HepG2 (cell line): ENCODE results near the gene SPAG7. TPM values are rescaled to one million over a fixed set of nuclear protein-coding genes. Genes with fewer than 3 reads are reported as not detected.

Experiments
- AGO1 ChIP-seq: fragments of 200-400 bp; formaldehyde crosslinking; IDR thresholded peaks from 2 replicates; pipeline ENCODE4 v1.6.1; 2017; ENCODE audit warnings: mild to moderate bottlenecking, low read depth, low read length, moderate library complexity; ENCODE audit not compliant: poor library complexity, severe bottlenecking
- CBX1 ChIP-seq: IDR thresholded peaks from one replicate; pipeline ENCODE4 v1.6.1; 2016; ENCODE audit warnings: antibody characterized with exemption, low read depth
- GTF3A ChIP-seq: sonication (generic); formaldehyde crosslinking; conservative IDR thresholded peaks from 2 replicates; pipeline ENCODE4 v1.4.0; 2020; ENCODE audit warnings: mild to moderate bottlenecking, missing genetic modification reagents
- KAT2B ChIP-seq: fragments of 150-350 bp; IDR thresholded peaks from 2 replicates; pipeline ENCODE4 v1.6.1; 2014; ENCODE audit warnings: low read depth, low read length, borderline replicate concordance
- MTA1 ChIP-seq: sonication (generic); formaldehyde crosslinking; IDR thresholded peaks from 2 replicates; pipeline ENCODE4 v1.4.0; 2020; ENCODE audit warnings: missing genetic modification reagents, mild to moderate bottlenecking, borderline replicate concordance
- NFE2L1 ChIP-seq: sonication (generic); formaldehyde crosslinking; IDR thresholded peaks from 2 replicates; pipeline ENCODE4 v1.4.0; 2020; ENCODE audit warnings: missing genetic modification reagents, mild to moderate bottlenecking, borderline replicate concordance
- PCBP1 ChIP-seq: fragments of 200-400 bp; formaldehyde crosslinking; IDR thresholded peaks from 2 replicates; pipeline ENCODE4 v1.6.1; 2017; ENCODE audit warnings: mild to moderate bottlenecking, low read depth, low read length, borderline replicate concordance
- POLR2AphosphoS2 ChIP-seq: IDR thresholded peaks from 2 replicates; pipeline ENCODE4 v1.6.1; 2011; ENCODE audit warnings: low read depth, low read length, improper control_type of control experiment
- PREB ChIP-seq: sonication (generic); formaldehyde crosslinking; IDR thresholded peaks from 2 replicates; pipeline ENCODE4 v1.4.0; 2020; ENCODE audit warnings: missing genetic modification reagents
- RBM39 ChIP-seq: fragments of 200-400 bp; formaldehyde crosslinking; IDR thresholded peaks from one replicate; pipeline ENCODE4 v1.6.1; 2018; ENCODE audit warnings: antibody characterized with exemption, mild to moderate bottlenecking, low read depth, low read length; ENCODE audit not compliant: poor library complexity, severe bottlenecking
- RNF2 ChIP-seq: fragments of 450-650 bp; conservative IDR thresholded peaks from 2 replicates; pipeline ENCODE4 v1.6.1; 2016; ENCODE audit warnings: low read depth
- SOX13 ChIP-seq, 3 experiments: fragments of 450-650 bp in 1 of 3; sonication (generic) in 1 of 3; formaldehyde crosslinking in 1 of 3; IDR thresholded peaks in 2 of 3; conservative IDR thresholded peaks in 1 of 3; 2 replicates each; pipeline versions ENCODE4 v1.5.0 to v1.6.1; 2016 to 2020; ENCODE audit warnings: antibody characterized with exemption in 1 of 3, mild to moderate bottlenecking in 1 of 3, missing compliant biosample characterization in 1 of 3, missing genetic modification reagents in 1 of 3, moderate library complexity in 1 of 3
- TP53 ChIP-seq: sonication (generic); formaldehyde crosslinking; conservative IDR thresholded peaks from 2 replicates; pipeline ENCODE4 v1.4.0; 2020; ENCODE audit warnings: missing genetic modification reagents
- UBTF ChIP-seq: sonication (generic); formaldehyde crosslinking; IDR thresholded peaks from 2 replicates; pipeline ENCODE4 v1.4.0; 2020; ENCODE audit warnings: mild to moderate bottlenecking, missing genetic modification reagents
- USF2 ChIP-seq, 2 experiments: sonication (generic) in 1 of 2; formaldehyde crosslinking in 1 of 2; IDR thresholded peaks; 2 replicates each; pipeline versions ENCODE4 v1.5.1 to v1.6.1; 2011 to 2020; ENCODE audit warnings: borderline replicate concordance in 1 of 2, low read depth in 1 of 2, low read length in 1 of 2, mild to moderate bottlenecking in 1 of 2, missing genetic modification reagents in 1 of 2, moderate library complexity in 1 of 2
- ZFY ChIP-seq: sonication (generic); formaldehyde crosslinking; IDR thresholded peaks from 2 replicates; pipeline ENCODE4 v1.4.0; 2020; ENCODE audit warnings: missing genetic modification reagents
- ZNF441 ChIP-seq: sonication (generic); formaldehyde crosslinking; IDR thresholded peaks from 2 replicates; pipeline ENCODE4 v1.7.0; 2021; ENCODE audit warnings: missing genetic modification reagents, borderline replicate concordance
- ZNF724P ChIP-seq: sonication (generic); formaldehyde crosslinking; IDR thresholded peaks from 2 replicates; pipeline ENCODE4 v1.8.0; 2022; ENCODE audit warnings: missing genetic modification reagents, borderline replicate concordance
- polyA plus RNA-seq, 8 experiments: library from polyadenylated mRNA; depleted of rRNA in 3 of 8; stranded (reverse) in 7 of 8; unstranded in 1 of 8; fragments of >200 nt; fragmentation: Illumina TruSeq in 4 of 8; extraction: Trizol in 4 of 8; gene quantifications; 2 replicates each; pipeline versions ENCODE4 v1.2.1 to v1.2.3, GENCODE V29; 2011 to 2016; ENCODE audit warnings: low read depth in 4 of 8, missing spikeins in 1 of 8, mixed read lengths in 1 of 8; ENCODE audit not compliant: insufficient read depth in 1 of 8
- total RNA-seq, 5 experiments: library from RNA; depleted of rRNA; stranded (reverse); fragments of >200 nt; fragmentation: Illumina TruSeq; extraction: Trizol; gene quantifications; 2 replicates each; pipeline ENCODE4 v1.2.3, GENCODE V29; 2016; ENCODE audit warnings: low read depth in 1 of 5
- TF ChIP-seq, protein P1 (sequence below): sonication (generic); formaldehyde crosslinking; IDR thresholded peaks from 2 replicates; pipeline ENCODE4 v1.9.0; 2021; ENCODE audit warnings: missing genetic modification reagents, mild to moderate bottlenecking, borderline replicate concordance
- TF ChIP-seq, protein P2 (sequence below): sonication (generic); formaldehyde crosslinking; IDR thresholded peaks from 2 replicates; pipeline ENCODE4 v1.8.0; 2022; ENCODE audit warnings: mild to moderate bottlenecking, missing genetic modification reagents, moderate library complexity

SPAG7 gene
- total and polyA plus RNA-seq, 2 of the 13 experiments (the other 11 are each of a cell fraction or from before 2014, with no cell fraction given): 51.0 to 59.0 TPM

DNA sequence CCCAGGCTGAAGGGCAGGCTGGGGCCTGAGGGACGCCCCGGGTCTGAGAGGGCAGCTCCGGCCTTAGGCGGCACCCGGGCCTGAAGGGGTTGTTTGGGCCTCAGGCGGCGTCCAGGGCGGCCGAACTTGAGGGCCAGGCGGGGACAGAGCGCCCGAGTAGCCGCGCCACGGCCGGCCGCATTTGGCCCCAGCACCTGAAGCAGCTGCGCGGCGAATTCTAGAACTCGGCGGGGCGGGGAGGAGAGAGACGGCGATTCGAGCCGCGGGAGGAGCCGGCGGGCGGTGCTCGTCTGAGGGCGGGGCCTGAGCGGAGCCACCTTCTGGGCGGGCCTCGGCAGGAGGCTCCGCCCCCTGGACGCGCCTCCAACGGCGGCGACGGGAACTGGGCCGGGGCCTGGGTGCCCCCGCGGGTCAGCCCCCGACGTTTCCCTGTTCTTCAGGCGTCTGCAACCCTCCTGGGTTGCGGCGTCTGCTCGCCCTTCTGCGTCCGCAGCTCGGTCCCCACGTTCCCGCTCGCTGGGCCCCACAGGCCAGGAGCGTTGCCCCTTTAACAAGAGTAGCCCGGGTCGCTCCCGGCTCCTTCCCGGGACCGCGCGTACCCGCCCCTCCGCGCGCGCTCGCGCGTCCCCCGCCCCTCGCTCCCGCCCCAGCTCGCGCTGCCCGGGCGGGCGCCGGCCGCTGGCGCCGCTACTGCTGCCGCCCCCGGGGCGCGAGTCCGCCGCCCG lies 29.8 kb upstream of the SPAG7 start, which contains the start of the genes INCA1 and KIF1C (continued):
- TF ChIP-seq, protein P1, sequence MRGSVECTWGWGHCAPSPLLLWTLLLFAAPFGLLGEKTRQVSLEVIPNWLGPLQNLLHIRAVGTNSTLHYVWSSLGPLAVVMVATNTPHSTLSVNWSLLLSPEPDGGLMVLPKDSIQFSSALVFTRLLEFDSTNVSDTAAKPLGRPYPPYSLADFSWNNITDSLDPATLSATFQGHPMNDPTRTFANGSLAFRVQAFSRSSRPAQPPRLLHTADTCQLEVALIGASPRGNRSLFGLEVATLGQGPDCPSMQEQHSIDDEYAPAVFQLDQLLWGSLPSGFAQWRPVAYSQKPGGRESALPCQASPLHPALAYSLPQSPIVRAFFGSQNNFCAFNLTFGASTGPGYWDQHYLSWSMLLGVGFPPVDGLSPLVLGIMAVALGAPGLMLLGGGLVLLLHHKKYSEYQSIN (CRISPR knock-in tag): no peak
- TF ChIP-seq SOX13 (IDR thresholded peaks at IDR 0.05) (no peak; the same call in 1 of the 2 replicates), SOX13 (CRISPR knock-in tag; conservative IDR thresholded peaks at IDR 0.05 in 1 of 2, IDR thresholded peaks at IDR 0.05 in 1 of 2) (no peak), GTF3A (no peak), NFE2L1 (CRISPR knock-in tag) (no peak), RNF2 (no peak; the same call in 1 of the 2 replicates), ZFY (peak; percentile 88), ZNF724P (CRISPR knock-in tag) (no peak), ZNF441 (CRISPR knock-in tag) (no peak; the same call in 1 of the 2 replicates), UBTF (CRISPR knock-in tag) (peak; percentile 83), AGO1 (peak; percentile 69), POLR2AphosphoS2 (no peak), MTA1 (CRISPR knock-in tag) (no peak), PREB (CRISPR knock-in tag) (no peak), RBM39 (no peak), TP53 (CRISPR knock-in tag) (no peak), PCBP1 (no peak), KAT2B (no peak), CBX1 (no peak), USF2 (IDR thresholded peaks at IDR 0.05; ENCODE audit: low read depth, low read length) (no peak), USF2 (CRISPR knock-in tag; IDR thresholded peaks at IDR 0.05; ENCODE audit: borderline replicate concordance) (no peak)
- TF ChIP-seq, protein P2, sequence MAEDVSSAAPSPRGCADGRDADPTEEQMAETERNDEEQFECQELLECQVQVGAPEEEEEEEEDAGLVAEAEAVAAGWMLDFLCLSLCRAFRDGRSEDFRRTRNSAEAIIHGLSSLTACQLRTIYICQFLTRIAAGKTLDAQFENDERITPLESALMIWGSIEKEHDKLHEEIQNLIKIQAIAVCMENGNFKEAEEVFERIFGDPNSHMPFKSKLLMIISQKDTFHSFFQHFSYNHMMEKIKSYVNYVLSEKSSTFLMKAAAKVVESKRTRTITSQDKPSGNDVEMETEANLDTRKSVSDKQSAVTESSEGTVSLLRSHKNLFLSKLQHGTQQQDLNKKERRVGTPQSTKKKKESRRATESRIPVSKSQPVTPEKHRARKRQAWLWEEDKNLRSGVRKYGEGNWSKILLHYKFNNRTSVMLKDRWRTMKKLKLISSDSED (CRISPR knock-in tag): no peak
